CD4-positive, alpha-beta memory T cell (primary cell): ENCODE results near the gene RPGR. TPM values are rescaled to one million over a fixed set of nuclear protein-coding genes. Genes with fewer than 3 reads are reported as not detected.

Experiments
- CTCF ChIA-PET: fragments of 350-600 bp; sonication (Branson Sonifier 250); formaldehyde crosslinking; loops from one replicate; lab custom pipeline; 2021; ENCODE audit warnings: inconsistent platforms; ENCODE audit not compliant: partially characterized antibody; lab: Charles Lee
- POLR2A ChIA-PET: fragments of 350-600 bp; sonication (Branson Sonifier 250); formaldehyde crosslinking; loops from one replicate; lab custom pipeline; 2021; ENCODE audit not compliant: partially characterized antibody; lab: Charles Lee
- DNase-seq, 5 donors: peaks; one replicate each; pipeline versions ENCODE4 v3.0.0 to v3.0.0-alpha.2; 2020 to 2022; ENCODE audit warnings: mixed read lengths in 1 of 5
- H3K27ac ChIP-seq: one replicate; pipeline ENCODE4 v1.7.0; 2013; ENCODE audit warnings: low read depth, low read length
- H3K27me3 ChIP-seq: 2 replicates; pipeline ENCODE4 v1.7.0; 2013; ENCODE audit warnings: mild to moderate bottlenecking, low read length, moderate library complexity; ENCODE audit not compliant: insufficient read depth
- H3K36me3 ChIP-seq: 2 replicates; pipeline ENCODE4 v1.7.0; 2013; ENCODE audit warnings: mild to moderate bottlenecking, low read length, moderate library complexity; ENCODE audit not compliant: insufficient read depth
- H3K4me1 ChIP-seq: 2 replicates; pipeline ENCODE4 v1.7.0; 2013; ENCODE audit warnings: mild to moderate bottlenecking, low read length, moderate library complexity; ENCODE audit not compliant: insufficient read depth
- H3K4me3 ChIP-seq, 2 donors: one replicate each; pipeline ENCODE4 v1.7.0; 2013; ENCODE audit warnings: low read length in 2 of 2, mild to moderate bottlenecking in 1 of 2
- H3K9me3 ChIP-seq, 2 donors: one replicate each; pipeline ENCODE4 v1.7.0; 2013; ENCODE audit warnings: low read length in 2 of 2, control low read depth in 1 of 2; ENCODE audit not compliant: control insufficient read depth in 1 of 2
- H3K27ac Mint-ChIP-seq, 7 donors: one replicate each; pipeline ENCODE4 v1.8.0; 2020 to 2021; ENCODE audit warnings: mixed read lengths in 7 of 7, mild to moderate bottlenecking in 6 of 7, inconsistent platforms in 3 of 7, moderate library complexity in 3 of 7
- H3K27me3 Mint-ChIP-seq, 2 donors: one replicate each; pipeline ENCODE4 v1.8.0; 2020 to 2021; ENCODE audit warnings: mixed read lengths in 2 of 2
- H3K36me3 Mint-ChIP-seq, 2 donors: one replicate each; pipeline ENCODE4 v1.8.0; 2020 to 2021; ENCODE audit warnings: mixed read lengths in 2 of 2, inconsistent platforms in 1 of 2, mild to moderate bottlenecking in 1 of 2
- H3K4me1 Mint-ChIP-seq, 4 donors: one replicate each; pipeline ENCODE4 v1.8.0; 2020 to 2021; ENCODE audit warnings: mixed read lengths in 4 of 4, mild to moderate bottlenecking in 1 of 4
- H3K4me3 Mint-ChIP-seq, 8 donors: one replicate each; pipeline ENCODE4 v1.8.0; 2020 to 2021; ENCODE audit warnings: mixed read lengths in 8 of 8, mild to moderate bottlenecking in 7 of 8, moderate library complexity in 6 of 8, inconsistent platforms in 3 of 8
- H3K9me3 Mint-ChIP-seq, 8 donors: one replicate each; pipeline ENCODE4 v1.8.0; 2020 to 2021; ENCODE audit warnings: mixed read lengths in 8 of 8, mild to moderate bottlenecking in 5 of 8, inconsistent platforms in 3 of 8, moderate library complexity in 1 of 8
- intact Hi-C: fragments of 100-400 bp; cut with micrococcal nuclease; formaldehyde crosslinking; loops from one replicate; pipeline ENCODE4 v1.15.1; 2023
- polyA plus RNA-seq, 2 donors: library from polyadenylated mRNA; unstranded; fragments of 300-500 nt; fragmentation: Illumina TruSeq; gene quantifications; one replicate each; pipeline ENCODE4 v1.2.3, GENCODE V29; 2021
- total RNA-seq, 2 experiments: library from RNA; stranded (reverse); gene quantifications; one replicate each; pipeline ENCODE4 v1.2.3, GENCODE V29; 2021

Gene RPGR
- total and polyA plus RNA-seq, 4 experiments from 2014 or later, result 4.6 to 11.7 (median 8.7) TPM

- ChIA-PET POLR2A (no interaction called here), CTCF (no interaction called here)
- H3K9me3 ChIP-seq, result no peaks in the 10 kb centered on the region
- Mint-ChIP-seq H3K27ac (no peak overlapping the region), H3K36me3 (no peaks in the 10 kb centered on the region), H3K4me1 (no peaks in the 10 kb centered on the region), H3K9me3 (no peaks in the 10 kb centered on the region), H3K4me3 (no peak overlapping the region), H3K27me3 (peaks cover 0 to 1% of the 10 kb centered on the region in 2 donors)
- H3K4me1 ChIP-seq, result no peaks in the 10 kb centered on the region
- H3K27me3 ChIP-seq, result no peaks in the 10 kb centered on the region
- intact Hi-C loops, result no loop called here
- no peaks in the 10 kb centered on the region for H3K36me3 ChIP-seq
- H3K27ac ChIP-seq, result no peak overlapping the region
- H3K4me3 ChIP-seq, result no peak overlapping the region
- DNase-seq, result no peak
These were observed 38.6 kb upstream of the RPGR start for GRCh38 chrX:38365954-38366353.

DNA sequence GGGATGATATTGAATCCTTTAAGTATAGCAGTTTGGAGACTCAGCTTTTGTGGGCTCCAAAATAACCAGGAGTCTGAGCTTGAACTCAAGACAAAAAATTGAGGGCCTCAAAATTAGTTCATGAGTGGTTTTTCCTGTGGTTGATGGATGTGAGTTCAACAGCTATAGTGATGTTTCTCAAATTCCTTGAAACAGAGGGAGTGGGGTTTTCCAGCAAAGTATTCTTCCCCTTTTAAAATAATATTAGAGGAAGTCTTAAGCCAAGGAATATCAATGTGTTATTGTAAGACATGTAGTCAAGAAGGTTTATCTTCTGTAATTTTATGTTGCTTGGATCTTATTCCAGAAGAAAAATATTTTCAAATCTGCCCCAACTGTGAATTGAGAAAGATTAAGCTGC, 35.7 kb upstream of the RPGR start:
- Histone ChIP-seq H3K36me3 (no peaks in the 10 kb centered on the region), H3K4me3 (no peak overlapping the region), H3K4me1 (no peaks in the 10 kb centered on the region), H3K27me3 (no peaks in the 10 kb centered on the region), H3K9me3 (no peaks in the 10 kb centered on the region), H3K27ac (no peak overlapping the region)
- Mint-ChIP-seq H3K9me3 (no peaks in the 10 kb centered on the region), H3K27ac (no peak overlapping the region), H3K4me1 (no peaks in the 10 kb centered on the region), H3K36me3 (no peaks in the 10 kb centered on the region), H3K4me3 (no peak overlapping the region), H3K27me3 (peaks cover 0 to 1% of the 10 kb centered on the region in 2 donors)
- DNase-seq, result no peak
- ChIA-PET CTCF (no interaction called here), POLR2A (no interaction called here)
- intact Hi-C loops, result no loop called here

DNA sequence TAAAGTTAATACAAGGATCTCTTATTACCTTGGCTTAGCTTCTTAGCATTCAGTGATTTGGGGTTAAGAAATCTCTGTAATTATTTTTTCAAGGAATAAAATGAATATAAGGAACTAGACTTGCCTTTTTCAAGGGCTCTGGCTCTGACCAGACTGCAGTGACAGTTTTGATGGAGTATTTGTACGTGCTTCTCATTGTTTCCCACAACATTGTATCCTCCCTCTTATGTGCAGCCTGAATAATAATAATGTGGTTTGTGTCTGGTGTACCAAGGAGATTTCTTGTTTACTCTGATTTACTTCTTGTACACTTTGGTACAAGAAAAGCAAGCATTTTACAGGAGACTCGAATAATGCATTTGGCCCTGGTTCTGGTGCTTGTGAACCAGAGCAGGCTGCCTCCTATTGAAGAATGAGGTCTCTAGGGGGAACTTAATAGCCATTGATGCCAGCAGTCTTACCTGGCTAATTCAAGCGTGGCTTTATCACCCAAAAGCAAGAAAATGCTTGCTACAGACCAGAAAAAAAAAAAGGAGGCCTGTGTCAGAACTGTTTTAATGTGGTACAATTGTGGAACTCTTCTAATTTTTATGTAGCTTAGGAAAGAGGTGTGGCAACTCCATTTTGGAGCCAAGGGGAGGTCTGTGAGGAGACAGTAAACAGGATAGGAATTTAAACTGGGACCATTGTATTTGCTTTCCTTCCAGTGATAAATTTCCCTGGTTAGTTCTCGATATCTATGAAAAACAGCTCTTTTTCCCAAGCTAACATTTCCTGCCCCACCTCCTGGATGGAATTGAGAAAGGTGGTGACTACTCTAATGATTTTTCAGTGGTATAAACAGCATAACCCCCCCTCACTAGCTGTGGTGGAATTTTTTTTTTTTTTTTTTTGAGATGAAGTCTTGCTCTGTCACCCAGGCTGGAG, 30.7 kb upstream of the RPGR start:
- no peak overlapping the region for H3K27ac Mint-ChIP-seq
- H3K4me3 Mint-ChIP-seq, result no peak overlapping the region
- CTCF ChIA-PET, result no interaction called here
- Histone ChIP-seq H3K27me3 (no peaks in the 10 kb centered on the region), H3K4me3 (no peak overlapping the region), H3K36me3 (no peaks in the 10 kb centered on the region), H3K9me3 (no peaks in the 10 kb centered on the region), H3K4me1 (no peaks in the 10 kb centered on the region), H3K27ac (no peak overlapping the region)
- no peak for DNase-seq
- POLR2A ChIA-PET, result no interaction called here
- intact Hi-C loops, result no loop called here
- no peaks in the 10 kb centered on the region for H3K9me3 Mint-ChIP-seq
- no peaks in the 10 kb centered on the region for H3K4me1 Mint-ChIP-seq
- H3K27me3 Mint-ChIP-seq, result no peaks in the 10 kb centered on the region
- H3K36me3 Mint-ChIP-seq, result no peaks in the 10 kb centered on the region

- Mint-ChIP-seq H3K4me3 (no peak overlapping the region), H3K9me3 (no peaks in the 10 kb centered on the region), H3K36me3 (no peaks in the 10 kb centered on the region), H3K4me1 (no peaks in the 10 kb centered on the region), H3K27ac (no peak overlapping the region), H3K27me3 (no peaks in the 10 kb centered on the region)
- no peak overlapping the region for H3K27ac ChIP-seq
- no peaks in the 10 kb centered on the region for H3K4me1 ChIP-seq
- no peak overlapping the region for H3K4me3 ChIP-seq
- POLR2A ChIA-PET, result no interaction called here
- DNase-seq, result no peak
- no peaks in the 10 kb centered on the region for H3K27me3 ChIP-seq
- intact Hi-C loops, result no loop called here
- no peaks in the 10 kb centered on the region for H3K36me3 ChIP-seq
- H3K9me3 ChIP-seq, result no peaks in the 10 kb centered on the region
- CTCF ChIA-PET, result no interaction called here
These were observed 29.1 kb upstream of the RPGR start for GRCh38 chrX:38356401-38356800.

- no peak within 1 kb of the TSS for H3K27ac Mint-ChIP-seq
- POLR2A ChIA-PET, result no interaction called here
- no peaks in the 10 kb centered on the region for H3K36me3 Mint-ChIP-seq
- Histone ChIP-seq H3K9me3 (no peaks in the 10 kb centered on the region), H3K27me3 (no peaks in the 10 kb centered on the region), H3K4me1 (no peaks in the 10 kb centered on the region), H3K36me3 (no peaks in the 10 kb centered on the region), H3K4me3 (no peak within 1 kb of the TSS), H3K27ac (no peak within 1 kb of the TSS)
- H3K4me1 Mint-ChIP-seq, result no peaks in the 10 kb centered on the region
- H3K4me3 Mint-ChIP-seq, result no peak within 1 kb of the TSS
- no peak for DNase-seq
- H3K9me3 Mint-ChIP-seq, result peaks cover 0 to 4% (median 0%) of the 10 kb centered on the region in 8 donors
- intact Hi-C loops, result no loop called here
- CTCF ChIA-PET, result no interaction called here
- H3K27me3 Mint-ChIP-seq, result peaks cover 5 to 8% of the 10 kb centered on the region in 2 donors
These were observed 25.1 kb upstream of the RPGR start, which contains the start of gene OTC for GRCh38 chrX:38352362-38352761. Gene OTC (plus strand): TSS chrX:38352604. CDS start chrX:38352697, 93 bp downstream.

DNA sequence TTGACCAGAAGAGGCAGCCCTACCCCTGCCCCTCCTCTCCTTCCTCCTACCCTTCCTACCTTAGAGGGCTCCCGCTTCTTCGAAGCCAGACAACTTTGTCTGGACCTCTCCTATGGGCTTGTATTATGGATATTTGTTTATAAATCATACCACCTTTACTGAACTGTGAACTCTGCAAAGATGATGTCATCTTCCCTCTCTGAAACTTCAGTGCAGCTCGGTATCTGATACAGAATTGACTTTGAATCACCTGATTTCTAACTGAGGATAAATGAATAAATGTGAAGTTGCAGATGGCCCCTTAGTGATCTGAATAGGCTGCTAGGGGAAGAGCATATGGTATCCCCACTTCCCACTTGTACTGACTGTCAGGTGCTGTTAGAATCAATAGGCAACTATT, 24.0 kb upstream of the RPGR start:
- H3K27ac Mint-ChIP-seq, result no peak overlapping the region
- Histone ChIP-seq H3K9me3 (no peaks in the 10 kb centered on the region), H3K4me1 (no peaks in the 10 kb centered on the region), H3K36me3 (no peaks in the 10 kb centered on the region), H3K4me3 (no peak overlapping the region), H3K27ac (no peak overlapping the region), H3K27me3 (no peaks in the 10 kb centered on the region)
- CTCF ChIA-PET, result no interaction called here
- H3K4me1 Mint-ChIP-seq, result no peaks in the 10 kb centered on the region
- no peak overlapping the region for H3K4me3 Mint-ChIP-seq
- POLR2A ChIA-PET, result no interaction called here
- intact Hi-C loops, result no loop called here
- no peak for DNase-seq
- H3K36me3 Mint-ChIP-seq, result no peaks in the 10 kb centered on the region
- H3K9me3 Mint-ChIP-seq, result peaks cover 0 to 5% (median 0%) of the 10 kb centered on the region in 8 donors
- H3K27me3 Mint-ChIP-seq, result peaks cover 7 to 9% of the 10 kb centered on the region in 2 donors

DNA sequence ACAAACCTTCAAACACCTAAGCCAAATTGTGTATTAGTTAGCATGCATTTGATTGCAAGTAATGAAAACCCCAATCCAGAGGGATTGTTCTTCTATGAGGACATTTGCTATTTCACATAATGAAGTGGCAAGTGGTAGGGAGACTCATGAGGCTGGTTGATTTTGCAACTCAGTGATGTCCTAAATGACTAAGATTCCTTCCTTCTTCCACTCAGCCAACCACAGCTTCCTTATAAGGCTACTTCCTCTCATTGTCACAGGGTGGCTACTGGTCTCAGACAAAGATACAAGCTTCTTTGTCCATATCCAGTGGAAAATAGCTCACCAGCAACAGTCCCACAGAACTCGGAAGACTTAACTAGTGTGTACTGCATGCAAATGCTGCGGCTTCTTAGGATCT, 19.8 kb upstream of the RPGR start:
- Mint-ChIP-seq H3K27ac (no peak overlapping the region), H3K4me3 (no peak overlapping the region), H3K36me3 (no peaks in the 10 kb centered on the region), H3K27me3 (peaks cover 8 to 11% of the 10 kb centered on the region in 2 donors), H3K4me1 (no peaks in the 10 kb centered on the region), H3K9me3 (peaks cover 0 to 5% (median 0%) of the 10 kb centered on the region in 8 donors)
- ChIA-PET POLR2A (no interaction called here), CTCF (no interaction called here)
- no peak overlapping the region for H3K27ac ChIP-seq
- H3K36me3 ChIP-seq, result no peaks in the 10 kb centered on the region
- DNase-seq, result no peak
- H3K4me3 ChIP-seq, result no peak overlapping the region
- intact Hi-C loops, result no loop called here
- no peaks in the 10 kb centered on the region for H3K4me1 ChIP-seq
- no peaks in the 10 kb centered on the region for H3K9me3 ChIP-seq
- H3K27me3 ChIP-seq, result no peaks in the 10 kb centered on the region
